AG08396 (cell line): ENCODE results near the gene MGP.

Experiments
- DNase-seq: peaks from one replicate; pipeline ENCODE4 v3.0.0; 2012; ENCODE audit warnings: low spot score, mixed read lengths

The MGP gene

DNA sequence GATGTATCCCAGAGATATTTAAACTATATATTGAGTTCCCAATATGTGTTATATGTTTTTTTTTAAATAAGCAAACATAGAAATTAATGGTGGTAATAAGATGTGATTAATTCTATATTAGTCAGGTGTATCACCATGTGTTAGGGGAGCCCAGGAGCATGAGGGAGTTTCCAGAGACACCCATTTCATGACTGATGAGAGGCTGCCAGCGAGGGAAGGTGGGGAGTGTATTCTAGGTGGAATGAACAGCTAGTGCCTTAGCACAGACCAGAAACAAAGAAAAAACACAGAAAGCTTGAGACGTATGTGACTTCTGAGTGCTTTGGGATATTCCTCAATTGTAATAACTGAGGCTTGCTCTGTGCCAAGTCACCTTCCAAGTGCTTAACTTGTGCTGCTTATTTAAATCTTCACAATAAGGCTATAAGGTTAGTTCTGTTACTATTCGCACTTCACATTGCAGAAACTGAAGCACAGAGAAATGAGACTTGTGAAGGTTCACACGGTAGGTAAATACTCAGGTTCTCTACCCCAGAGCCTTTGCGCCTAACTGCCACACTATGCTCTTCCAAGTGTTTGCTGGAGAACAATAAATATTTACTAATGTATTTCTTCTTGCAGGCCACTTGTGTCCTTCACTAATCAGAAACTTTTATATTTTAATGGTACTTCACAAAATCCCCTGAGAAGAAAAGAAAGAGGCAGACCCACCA, 17.9 kb upstream of the MGP start:
- no peak for DNase-seq

GRCh38 chr12:14902465-14902864, 16.8 kb upstream of the MGP start:
- no peak for DNase-seq

DNA sequence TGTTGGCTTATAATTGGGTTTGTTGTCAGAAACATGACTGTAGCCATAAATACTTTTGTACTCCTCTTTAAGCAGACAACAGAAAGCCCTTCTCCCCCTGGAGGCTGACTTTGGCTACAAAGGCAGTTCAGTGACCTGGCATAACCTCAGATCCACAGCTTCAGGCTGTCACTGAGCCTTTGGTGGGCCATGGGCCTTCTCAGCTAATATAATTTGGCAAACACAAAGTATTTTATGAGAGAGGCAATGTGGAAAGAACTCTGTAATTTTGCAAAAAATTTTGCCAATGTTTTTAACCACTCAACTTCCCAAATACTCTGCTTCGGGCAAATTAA, 15.5 kb upstream of the MGP start:
- DNase-seq: no peak

GRCh38 chr12:14900521-14901227, 15.0 kb upstream of the MGP start:
- DNase-seq: no peak

- DNase-seq: no peak
Measured at GRCh38 chr12:14896521-14897169, 11.0 kb upstream of the MGP start.

DNA sequence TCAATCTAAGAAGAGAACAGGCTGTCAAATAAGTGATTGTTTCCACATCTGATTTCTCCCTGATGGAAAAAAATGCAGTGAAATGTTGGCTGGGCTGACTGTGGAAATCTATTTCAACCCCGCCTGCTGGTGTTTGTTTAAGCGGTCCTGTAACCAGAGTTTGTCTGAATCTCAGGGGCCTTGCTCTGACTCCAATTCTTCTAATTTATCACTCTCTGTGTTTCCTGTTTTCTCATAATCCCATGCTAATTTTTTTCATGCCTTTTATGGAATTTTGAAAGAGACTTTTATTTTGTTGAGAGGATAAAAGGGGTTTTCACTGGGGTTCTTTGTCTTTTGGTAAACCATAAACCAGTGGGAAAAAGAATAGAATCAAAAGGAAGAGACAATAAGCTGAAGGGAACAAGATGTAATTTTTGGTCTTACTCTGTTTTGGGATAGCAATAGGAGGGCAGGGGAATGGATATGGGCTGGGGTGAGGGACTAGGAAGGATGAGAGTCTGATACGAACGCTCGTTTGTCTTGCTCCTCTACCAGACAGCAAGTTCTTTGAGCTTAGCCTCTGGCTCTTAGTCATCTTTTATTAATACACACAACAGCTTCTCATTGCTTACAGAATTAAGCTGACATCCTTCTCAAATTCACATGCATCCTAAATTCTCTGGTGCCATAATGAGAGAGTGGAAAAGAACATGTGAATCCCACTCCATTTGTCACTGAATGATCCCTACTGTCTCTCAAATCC, 8.0 kb upstream of the MGP start:
- no peak for DNase-seq

DNA sequence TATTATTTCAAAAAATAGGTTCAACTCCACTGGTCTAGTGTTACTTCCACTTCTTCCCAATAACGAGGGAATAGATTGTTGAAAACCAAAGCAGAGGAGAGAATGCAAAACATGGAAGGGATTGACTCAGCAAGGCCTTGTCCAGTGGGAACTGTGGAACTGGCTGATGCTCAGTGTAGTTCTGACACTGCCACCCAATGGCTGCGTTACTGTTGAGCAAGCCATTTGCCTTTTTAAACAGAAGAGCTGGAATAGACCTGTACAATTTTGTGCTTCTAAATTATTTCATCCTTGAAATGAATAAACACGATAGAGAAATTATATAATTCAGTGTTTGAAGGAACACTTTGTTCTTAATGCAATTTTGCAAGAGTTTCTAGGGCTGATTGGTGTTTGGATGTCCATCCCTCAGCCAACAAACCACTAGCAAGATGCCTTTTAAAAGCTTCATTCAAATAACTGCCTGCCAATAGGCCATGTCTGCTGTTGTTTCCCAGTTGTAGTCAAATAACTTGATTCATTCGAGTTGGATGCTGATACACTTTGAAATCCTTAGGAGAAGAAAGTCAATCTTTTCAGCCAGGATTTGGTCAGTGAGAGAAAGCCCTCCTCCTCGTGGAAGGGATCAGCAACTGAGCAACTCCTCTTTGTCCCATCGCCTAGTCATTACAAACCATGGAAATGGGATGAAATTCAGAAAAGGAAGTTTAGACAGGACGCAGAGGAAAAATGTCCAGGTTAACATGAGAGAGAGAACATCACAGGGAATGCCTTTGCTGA, 7.3 kb upstream of the MGP start:
- DNase-seq: peak; percentile 26

DNA sequence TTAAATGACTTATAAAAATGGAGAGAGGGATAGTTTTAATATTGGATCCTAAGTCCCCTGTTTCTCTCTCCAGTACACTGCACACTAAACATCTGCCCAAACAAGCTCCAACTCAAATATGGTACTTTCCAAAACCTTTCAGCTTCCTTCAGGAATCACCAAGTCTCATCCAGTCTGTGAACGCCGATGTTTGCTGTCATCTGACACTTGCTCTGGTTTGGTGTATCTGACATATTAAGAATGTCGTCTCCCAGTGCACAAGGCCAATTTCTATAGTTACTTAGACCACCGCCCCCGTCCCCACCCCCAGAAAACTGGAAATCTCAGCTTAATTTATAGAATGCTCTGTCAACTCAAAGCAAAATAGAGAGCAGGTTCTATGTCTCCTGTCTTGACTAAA, 5.0 kb upstream of the MGP start:
- no peak for DNase-seq

GRCh38 chr12:14886271-14886670, 617 bp upstream of the MGP start:
- DNase-seq: no peak

DNA sequence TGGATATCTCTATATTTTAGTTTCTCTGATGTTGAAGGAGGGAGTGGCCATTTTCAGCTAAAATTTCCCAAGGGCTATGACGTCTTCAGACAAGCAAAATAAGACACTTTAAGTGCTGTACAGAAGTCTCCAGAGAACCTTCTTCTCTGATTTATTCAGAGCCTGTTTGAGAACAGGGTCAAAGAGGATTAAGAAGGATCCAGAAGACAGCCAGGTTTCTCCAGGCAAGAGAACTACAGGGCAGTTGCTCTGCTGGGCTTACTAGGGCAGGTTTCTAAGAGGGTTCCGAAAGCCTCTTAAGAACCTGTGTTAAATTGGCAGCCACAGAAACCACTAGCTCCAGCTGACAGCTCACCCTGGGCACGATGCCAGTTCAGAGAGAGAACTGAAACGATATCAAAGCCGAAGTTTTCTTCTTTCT, 1.2 kb downstream of the MGP start:
- peak; percentile 34 for DNase-seq

DNA sequence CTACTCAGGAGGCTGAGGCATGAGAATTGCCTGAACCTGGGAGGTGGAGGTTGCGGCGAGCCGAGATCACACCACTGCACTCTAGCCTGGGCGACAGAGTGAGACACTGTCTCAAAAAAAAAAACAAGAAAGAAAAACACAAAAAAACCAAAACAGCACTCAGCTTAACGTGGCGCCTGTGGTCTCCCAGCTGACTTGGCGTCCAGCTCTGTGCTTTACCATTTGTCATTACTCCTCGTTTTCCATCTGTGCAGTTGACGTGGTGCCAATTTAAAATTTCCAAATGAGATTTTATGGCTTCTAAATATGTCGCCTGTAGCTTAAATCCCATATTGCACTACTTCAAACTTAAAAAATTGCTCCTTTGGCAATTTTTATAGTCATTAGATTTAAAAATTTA, 2.0 kb downstream of the MGP start:
- DNase-seq: no peak

DNA sequence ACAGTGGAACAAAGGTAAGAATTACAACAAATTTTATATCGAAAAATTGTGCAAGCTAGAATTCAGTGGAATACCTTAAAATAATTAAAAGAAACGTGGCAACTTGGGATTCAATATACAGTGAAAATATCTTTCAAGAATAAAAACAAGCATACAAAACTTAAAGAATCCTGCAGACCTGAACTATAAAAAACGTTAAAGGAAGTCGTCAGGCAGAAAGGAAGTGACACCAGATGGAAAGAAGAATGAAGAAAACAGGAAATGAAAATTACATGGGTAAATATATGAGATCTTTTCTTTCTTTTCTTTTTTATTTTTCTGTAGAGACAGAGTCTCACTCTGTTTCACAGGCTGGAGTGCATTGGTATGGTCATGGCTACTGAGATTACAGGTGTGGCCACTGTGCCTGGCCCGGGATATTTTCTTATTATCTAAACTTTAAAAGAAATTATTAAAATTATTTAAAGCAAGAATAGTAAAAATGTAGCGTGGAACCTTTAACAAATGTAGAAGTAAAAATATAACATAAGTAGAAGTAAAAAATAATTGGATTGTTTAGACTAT, 4.7 kb downstream of the MGP start:
- no peak for DNase-seq

DNA sequence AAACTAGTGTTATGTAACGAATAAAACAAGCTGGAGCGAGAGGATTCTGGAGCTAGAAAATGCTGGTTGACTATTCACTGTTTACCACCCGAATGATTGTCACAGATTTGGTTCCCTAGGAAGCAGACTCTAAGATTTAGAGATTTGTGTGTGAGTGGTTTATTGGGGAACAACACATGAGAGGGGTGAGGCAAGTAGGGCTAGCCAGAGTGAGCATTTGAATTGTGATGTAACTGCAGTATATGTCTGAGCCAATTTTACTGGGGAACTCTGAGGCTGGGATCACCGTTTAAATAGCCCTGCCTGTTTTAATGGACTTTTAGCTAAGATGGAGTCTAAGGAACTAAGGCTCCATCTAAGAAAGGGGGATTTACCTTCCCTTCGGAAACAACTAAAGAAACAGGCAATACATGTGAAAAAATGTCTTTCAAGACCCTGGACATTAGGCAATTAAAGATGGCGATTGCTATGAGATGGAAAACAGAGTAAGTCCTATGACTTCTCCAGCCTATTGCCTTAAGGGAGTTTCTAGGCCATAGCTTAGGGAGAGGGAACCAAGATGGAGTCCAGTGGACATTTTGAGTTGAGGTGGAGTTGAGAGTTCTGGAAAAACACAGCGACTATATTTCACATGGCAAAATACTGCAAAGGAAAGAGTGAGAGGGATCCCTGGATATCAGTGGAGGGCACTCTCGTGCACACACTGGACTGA, 6.3 kb downstream of the MGP start:
- DNase-seq: no peak

- DNase-seq: no peak
Measured at GRCh38 chr12:14878488-14878887, 7.2 kb downstream of the MGP start.

DNA sequence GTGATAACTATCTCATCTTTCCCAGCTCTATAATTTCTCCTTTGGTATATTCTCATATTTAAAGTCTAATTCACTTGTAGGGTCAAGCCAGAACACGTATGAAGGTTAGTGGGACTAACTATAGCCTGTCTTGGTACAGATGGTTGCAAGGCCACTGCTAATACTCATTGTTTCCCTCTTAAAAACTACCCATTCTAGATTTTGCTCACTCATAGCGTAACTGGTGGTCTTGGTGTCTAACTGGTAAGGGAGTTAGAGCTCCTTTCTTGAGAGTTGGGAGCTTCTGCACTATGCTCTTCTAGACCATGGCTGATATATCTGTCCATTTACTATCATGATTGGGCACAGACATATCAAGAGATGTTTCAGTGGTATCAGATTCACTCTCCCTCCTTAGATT, 8.8 kb downstream of the MGP start:
- DNase-seq: no peak

- no peak for DNase-seq
Measured at GRCh38 chr12:14874882-14875281, 10.8 kb downstream of the MGP start.

- no peak for DNase-seq
Measured at GRCh38 chr12:14873440-14874185, 12.0 kb downstream of the MGP start.

DNA sequence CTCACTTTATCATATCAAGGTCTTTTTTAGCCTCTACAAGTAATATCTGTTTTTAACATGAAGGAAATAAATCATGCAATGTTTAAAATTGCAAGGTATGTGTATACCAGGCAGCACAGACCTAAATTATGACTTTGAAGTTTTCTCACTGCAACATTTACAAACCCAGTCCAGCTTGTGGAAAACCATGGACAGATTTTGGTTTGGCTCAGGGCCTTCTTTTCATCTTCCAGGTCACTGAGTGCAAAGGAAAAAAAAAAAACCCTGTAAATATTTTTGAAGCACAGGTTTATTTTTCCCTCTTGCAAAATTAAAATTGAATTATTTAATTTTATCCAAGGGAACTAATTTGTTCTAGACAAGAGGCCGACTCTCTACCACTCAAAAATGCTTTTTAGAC, 13.8 kb downstream of the MGP start:
- DNase-seq: no peak

DNA sequence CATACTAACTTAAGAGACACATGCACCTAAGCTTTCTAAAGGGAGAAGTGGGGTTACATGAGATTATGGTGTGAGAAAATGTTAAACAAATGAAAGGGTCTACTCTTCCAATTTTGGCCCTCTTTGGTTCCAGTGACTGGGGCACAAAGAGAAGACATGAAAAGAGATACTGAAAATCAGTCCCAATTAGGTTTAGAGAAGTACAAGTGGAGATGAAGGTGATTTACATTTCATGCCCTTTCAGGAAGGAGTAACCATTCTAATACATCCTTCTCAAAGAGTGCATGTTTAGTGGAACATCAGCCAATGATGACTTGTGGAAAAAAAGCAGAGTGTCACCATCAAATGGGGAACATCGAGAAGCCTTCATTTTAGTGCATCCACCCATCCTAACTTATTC, 14.4 kb downstream of the MGP start:
- DNase-seq: no peak

DNA sequence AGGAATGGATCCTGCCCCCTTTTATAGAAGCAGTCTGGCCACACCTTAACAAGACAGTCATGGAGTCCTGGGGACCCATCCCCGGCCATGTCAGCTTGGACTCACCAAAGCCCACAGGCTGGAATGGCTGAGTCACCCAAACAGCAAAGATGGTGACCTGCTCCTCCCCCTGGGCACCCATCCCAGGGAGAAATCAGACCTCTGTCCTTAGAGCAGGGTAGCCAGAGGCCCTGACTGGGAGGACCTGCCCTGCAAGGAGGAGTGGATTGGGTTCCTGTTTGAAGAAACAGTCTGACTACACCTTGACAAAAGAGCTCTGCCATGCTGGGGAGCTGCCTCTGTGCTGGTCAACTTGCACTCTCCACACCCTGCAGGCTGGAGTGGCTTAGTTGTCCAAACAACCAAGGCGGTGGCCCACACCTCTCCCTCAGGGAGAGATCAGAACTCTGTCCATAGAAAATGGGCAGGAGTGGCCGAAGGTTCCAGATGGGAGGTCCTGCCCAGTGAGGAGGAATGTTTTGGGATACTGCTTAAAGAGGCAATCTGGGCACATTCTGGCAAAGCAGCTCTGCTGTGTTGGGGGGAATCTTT, 16.6 kb downstream of the MGP start:
- DNase-seq: no peak
